Suprapubic skin (tissue), 4 donors: Measurements from ENCODE around the gene LRP1B.

ENCODE experiments used
- CTCF ChIP-seq, 2 donors: fragments of 200-600 bp in 1 of 2; fragments of 450-650 bp in 1 of 2; sonication (generic) in 1 of 2; IDR thresholded peaks; one replicate each; pipeline ENCODE4 v1.5.1; 2016 to 2019; ENCODE audit warnings: antibody characterized with exemption in 2 of 2, mild to moderate bottlenecking in 1 of 2, moderate library complexity in 1 of 2
- EP300 ChIP-seq: sonication (generic); formaldehyde crosslinking; IDR thresholded peaks from one replicate; pipeline ENCODE4 v1.6.1; 2017; ENCODE audit warnings: antibody characterized with exemption
- POLR2AphosphoS5 ChIP-seq, 3 donors: sonication (generic); formaldehyde crosslinking; IDR thresholded peaks; one replicate each; pipeline ENCODE4 v1.6.1; 2017; ENCODE audit warnings: antibody characterized with exemption in 3 of 3

- TF ChIP-seq CTCF (IDR thresholded peaks at IDR 0.05) (no peak), POLR2AphosphoS5 (IDR thresholded peaks at IDR 0.05) (no peak), EP300 (no peak)
Measured at GRCh38 chr2:140353541-140353940, 1777.3 kb downstream of the LRP1B start.
